GM19324 (cell line): ENCODE results near the gene CDKAL1.
"Not testable (repeated sequence)": the region's sequence is repeated elsewhere in the genome, so short reads cannot be mapped to it uniquely, and the experiment has no call there.

ENCODE experiments used
- ATAC-seq: cut with Tn5 transposase; IDR thresholded peaks from one replicate; pipeline ENCODE4 v1.9.1; 2021; ENCODE audit warnings: mild to moderate bottlenecking, moderate library complexity; ENCODE audit not compliant: unreplicated experiment, low FRiP score

CDKAL1 gene

DNA sequence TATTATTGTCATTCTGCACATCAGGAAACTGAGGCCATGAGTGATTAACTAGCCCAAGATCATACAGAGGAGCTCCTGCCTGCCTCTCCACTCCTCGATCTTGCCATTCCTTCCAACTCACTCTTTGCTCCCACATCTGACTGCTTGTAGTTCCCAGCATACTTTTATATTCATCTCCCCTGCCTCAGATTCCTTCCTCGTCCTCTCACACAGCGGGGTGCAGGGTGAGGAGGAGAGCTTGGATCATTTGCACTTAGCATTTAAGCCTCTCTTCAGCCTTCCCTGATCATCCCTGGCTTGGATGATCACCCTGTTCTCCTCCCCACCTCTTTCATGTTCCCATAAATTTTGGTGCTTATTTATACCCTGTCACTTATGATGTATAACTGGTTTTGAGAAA lies 544.2 kb downstream of the CDKAL1 start:
- ATAC-seq: no peak

GRCh38 chr6:21079468-21080048 lies 545.3 kb downstream of the CDKAL1 start:
- ATAC-seq: no peak

DNA sequence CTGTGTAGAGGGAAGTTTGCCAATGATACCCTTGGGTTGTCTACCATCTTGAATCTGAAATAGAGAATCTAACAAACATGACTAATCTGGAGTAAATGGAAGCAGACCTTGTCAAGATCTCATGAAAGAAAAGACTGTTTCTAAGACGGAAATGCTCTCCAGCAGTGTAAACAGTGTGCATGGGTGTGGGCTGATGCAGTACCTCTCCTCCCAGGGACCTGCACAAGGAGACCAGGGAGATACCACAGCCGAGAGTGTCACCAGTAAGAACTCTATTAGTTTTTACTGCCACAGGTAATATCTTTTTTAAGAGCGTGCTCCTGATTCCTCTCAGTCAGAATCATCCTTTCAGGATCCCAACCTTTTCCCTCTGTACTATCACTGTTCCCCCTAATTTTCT lies 546.0 kb downstream of the CDKAL1 start:
- no peak for ATAC-seq

DNA sequence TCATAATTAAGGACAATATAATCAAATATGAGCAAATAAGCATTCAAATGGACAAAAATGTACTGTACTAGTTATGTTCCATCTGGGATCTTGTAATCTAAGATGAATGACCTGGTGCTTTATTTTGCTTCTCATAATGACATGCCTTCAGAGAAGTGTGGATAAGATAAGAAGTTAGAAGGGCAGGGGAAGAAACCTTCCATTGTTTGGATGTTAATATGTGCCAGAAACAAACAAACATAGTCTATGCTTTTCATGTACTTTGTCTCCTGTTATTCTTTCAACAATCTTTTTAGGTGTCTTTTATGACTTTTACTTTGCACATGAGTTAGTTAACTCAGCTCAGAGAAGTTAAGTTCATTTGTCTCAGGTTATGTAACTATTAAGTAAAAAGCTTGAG lies 547.8 kb downstream of the CDKAL1 start:
- ATAC-seq: no peak

- ATAC-seq: no peak
Observed at GRCh38 chr6:21083708-21084107, 549.5 kb downstream of the CDKAL1 start.

DNA sequence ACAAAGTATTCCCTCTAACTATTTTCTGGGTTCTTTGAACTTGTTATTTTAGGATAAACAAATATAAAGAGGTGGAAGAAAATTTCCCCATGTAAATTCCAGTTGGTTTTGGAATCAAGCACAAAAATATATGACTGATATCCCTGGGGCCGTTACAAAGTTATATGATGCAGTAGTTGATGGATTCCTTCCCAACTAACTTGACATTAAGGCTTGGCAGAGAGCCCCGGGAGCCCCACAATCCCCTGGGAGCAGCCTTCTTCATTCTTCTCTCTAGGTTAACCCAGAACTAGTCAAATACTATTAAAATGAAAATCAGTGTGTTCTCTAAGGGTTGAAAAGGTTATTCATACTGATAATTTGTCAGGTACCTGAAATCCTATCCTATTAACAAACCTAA lies 550.4 kb downstream of the CDKAL1 start:
- ATAC-seq: no peak

GRCh38 chr6:21085211-21085610 lies 551.0 kb downstream of the CDKAL1 start:
- ATAC-seq: no peak

DNA sequence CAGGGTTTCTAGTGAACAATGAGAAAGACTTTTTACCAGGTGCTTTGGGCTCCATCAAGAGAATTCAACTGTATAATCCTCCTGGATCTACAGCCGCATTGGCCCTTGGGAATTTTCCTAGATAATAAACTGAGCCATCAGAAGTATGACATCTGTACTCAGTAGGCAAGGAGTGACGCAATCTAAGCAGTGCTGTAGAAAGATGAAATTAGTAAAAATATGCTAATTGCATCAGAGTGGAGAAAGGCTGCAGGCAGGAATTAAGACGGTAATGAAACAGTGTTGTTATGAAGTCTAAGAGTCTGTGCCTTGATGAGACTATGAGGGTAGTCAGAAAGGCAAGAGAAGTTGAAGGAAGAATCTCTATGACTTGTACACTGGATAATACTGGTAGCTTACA lies 551.4 kb downstream of the CDKAL1 start:
- ATAC-seq: no peak

DNA sequence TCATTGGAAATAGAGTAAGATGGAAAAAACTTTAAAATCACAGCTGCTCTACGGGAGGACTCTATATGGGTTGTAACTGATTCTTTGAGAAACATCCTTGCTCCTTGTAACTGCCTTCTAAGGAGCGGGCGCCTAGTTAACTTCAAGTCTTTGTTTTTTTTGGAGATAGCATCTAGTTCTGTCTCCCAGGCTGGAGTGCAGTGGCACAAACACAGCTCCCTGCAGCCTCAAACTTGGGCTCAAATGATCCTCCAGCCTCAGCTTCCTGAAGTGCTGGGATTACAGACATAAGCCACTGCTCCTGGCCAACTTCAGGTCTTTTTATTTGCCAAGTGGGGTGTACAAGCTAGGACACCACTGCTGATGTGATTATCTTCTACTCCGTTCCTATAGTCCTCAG lies 552.9 kb downstream of the CDKAL1 start:
- no peak for ATAC-seq

- no peak for ATAC-seq
Observed at GRCh38 chr6:21091411-21091810, 557.2 kb downstream of the CDKAL1 start.

- not testable (repeated sequence) for ATAC-seq
Observed at GRCh38 chr6:21092231-21092772, 558.0 kb downstream of the CDKAL1 start.

DNA sequence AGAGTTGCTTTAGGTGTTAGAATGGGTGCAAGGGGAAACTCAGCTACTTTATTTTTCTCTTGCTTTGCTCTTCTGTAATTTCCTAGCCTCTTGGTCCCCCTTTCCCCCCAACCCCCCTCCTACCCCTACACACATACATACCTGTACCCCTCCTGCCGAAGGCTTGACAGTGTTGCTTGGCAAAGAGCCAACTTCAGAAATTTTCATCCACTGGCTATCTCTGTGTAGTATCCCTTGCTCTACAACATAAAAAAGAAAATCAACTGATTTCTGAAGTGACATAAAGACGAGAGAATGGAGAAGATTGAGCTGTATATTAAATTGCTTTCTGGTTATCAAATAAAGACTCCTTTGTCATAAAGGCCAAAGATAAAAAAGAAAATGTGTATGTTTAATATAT lies 561.2 kb downstream of the CDKAL1 start:
- no peak for ATAC-seq

DNA sequence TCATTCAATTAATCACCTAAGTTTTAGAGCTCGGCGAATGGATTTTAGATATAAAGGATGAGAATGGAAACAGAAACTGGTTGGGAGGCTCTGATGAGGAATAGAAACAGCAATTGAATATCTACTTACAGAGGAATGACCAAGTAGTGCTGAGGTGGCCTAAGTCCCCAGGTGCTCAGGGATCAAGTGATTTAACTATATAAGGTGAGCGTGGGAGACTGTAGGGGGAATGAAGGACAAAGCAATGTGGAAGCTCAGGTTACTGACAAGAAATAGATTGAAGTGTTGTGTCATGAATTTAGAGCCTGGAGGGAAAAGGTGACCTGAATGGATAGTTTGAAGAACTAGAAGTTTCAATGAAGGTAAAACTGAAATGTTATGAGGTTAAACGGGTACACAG lies 563.9 kb downstream of the CDKAL1 start:
- no peak for ATAC-seq

GRCh38 chr6:21098744-21099143 lies 564.5 kb downstream of the CDKAL1 start:
- ATAC-seq: no peak

- ATAC-seq: no peak
Observed at GRCh38 chr6:21099338-21100314, 565.4 kb downstream of the CDKAL1 start.

- ATAC-seq: no peak
Observed at GRCh38 chr6:21100991-21101390, 566.7 kb downstream of the CDKAL1 start.

GRCh38 chr6:21101694-21102093 lies 567.4 kb downstream of the CDKAL1 start:
- ATAC-seq: no peak

- ATAC-seq: no peak
Observed at GRCh38 chr6:21102201-21102600, 567.9 kb downstream of the CDKAL1 start.

GRCh38 chr6:21102624-21103023 lies 568.4 kb downstream of the CDKAL1 start:
- ATAC-seq: no peak

GRCh38 chr6:21103626-21104224 lies 569.5 kb downstream of the CDKAL1 start:
- ATAC-seq: no peak

DNA sequence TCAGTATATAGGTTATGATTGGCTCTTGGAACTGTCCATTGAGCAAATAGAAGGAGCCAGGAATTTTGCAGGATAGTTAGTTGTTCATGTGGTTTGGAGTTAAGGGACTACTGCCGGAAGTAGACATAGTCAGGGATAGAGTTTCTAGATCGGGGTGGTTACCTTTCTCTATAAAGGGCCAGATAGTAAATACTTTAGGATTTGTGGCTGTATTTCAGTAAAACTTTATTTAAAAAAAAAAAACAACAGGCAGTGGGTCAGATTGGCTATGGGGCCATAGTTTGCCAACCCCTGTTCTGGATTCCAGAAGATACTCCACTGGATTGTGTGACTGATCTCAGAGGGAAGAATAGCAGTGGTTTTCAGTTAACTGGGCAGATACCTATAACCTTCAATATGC lies 570.0 kb downstream of the CDKAL1 start:
- ATAC-seq: no peak
